ENCODE measurements around the gene VAT1L. TPM values are rescaled to one million over a fixed set of nuclear protein-coding genes. Genes with fewer than 3 reads are reported as not detected.

Gene VAT1L
- total and polyA plus RNA-seq, 2 donors: 0.24 to 0.34 TPM

- WGBS: 94% methylated on average over 6 of the region's 6 CpGs
Measured at GRCh38 chr16:77885571-77886295, 97.4 kb downstream of the VAT1L start.

GRCh38 chr16:77888871-77889270 lies 100.5 kb downstream of the VAT1L start:
- H3K36me3 ChIP-seq (ENCODE audit: control insufficient read depth in 2 of 2, insufficient read depth in 2 of 2, low read length in 1 of 2): no peaks in the 10 kb centered on the region
- H3K4me3 ChIP-seq (ENCODE audit: low read length in 2 of 2): no peak overlapping the region
- no peaks in the 10 kb centered on the region for H3K9me3 ChIP-seq (ENCODE audit: control insufficient read depth in 2 of 2, insufficient read depth in 1 of 2, low read length in 1 of 2)
- H3K27me3 ChIP-seq (ENCODE audit: control insufficient read depth in 2 of 2, insufficient read depth in 1 of 2, low read length in 1 of 2): no peaks in the 10 kb centered on the region
- no peak for DNase-seq (ENCODE audit: low read depth in 6 of 9, low spot score in 9 of 9)
- H3K27ac ChIP-seq (ENCODE audit: low read depth in 1 of 2, low read length in 1 of 2): no peak overlapping the region
- no peaks in the 10 kb centered on the region for H3K4me1 ChIP-seq (ENCODE audit: control insufficient read depth in 2 of 2, insufficient read depth in 2 of 2, low read length in 2 of 2)
- WGBS: 88% methylated on average over 7 of the region's 7 CpGs

More at GRCh38 chr16:77885571-77886295, 97.4 kb downstream of the VAT1L start:
- H3K27ac ChIP-seq (ENCODE audit: low read depth in 1 of 2, low read length in 1 of 2): no peak overlapping the region
- no peak for DNase-seq (ENCODE audit: low read depth in 6 of 9, low spot score in 9 of 9)
- no peaks in the 10 kb centered on the region for H3K27me3 ChIP-seq (ENCODE audit: control insufficient read depth in 2 of 2, insufficient read depth in 1 of 2, low read length in 1 of 2)
- no peaks in the 10 kb centered on the region for H3K9me3 ChIP-seq (ENCODE audit: control insufficient read depth in 2 of 2, insufficient read depth in 1 of 2, low read length in 1 of 2)
- H3K4me3 ChIP-seq (ENCODE audit: low read length in 2 of 2): no peak overlapping the region
- no peaks in the 10 kb centered on the region for H3K4me1 ChIP-seq (ENCODE audit: control insufficient read depth in 2 of 2, insufficient read depth in 2 of 2, low read length in 2 of 2)
- H3K36me3 ChIP-seq (ENCODE audit: control insufficient read depth in 2 of 2, insufficient read depth in 2 of 2, low read length in 1 of 2): no peaks in the 10 kb centered on the region

- H3K27ac ChIP-seq (ENCODE audit: low read depth in 1 of 2, low read length in 1 of 2): no peak overlapping the region
- H3K4me3 ChIP-seq (ENCODE audit: low read length in 2 of 2): no peak overlapping the region
- H3K4me1 ChIP-seq (ENCODE audit: control insufficient read depth in 2 of 2, insufficient read depth in 2 of 2, low read length in 2 of 2): no peaks in the 10 kb centered on the region
- no peaks in the 10 kb centered on the region for H3K36me3 ChIP-seq (ENCODE audit: control insufficient read depth in 2 of 2, insufficient read depth in 2 of 2, low read length in 1 of 2)
- no peaks in the 10 kb centered on the region for H3K27me3 ChIP-seq (ENCODE audit: control insufficient read depth in 2 of 2, insufficient read depth in 1 of 2, low read length in 1 of 2)
- H3K9me3 ChIP-seq (ENCODE audit: control insufficient read depth in 2 of 2, insufficient read depth in 1 of 2, low read length in 1 of 2): no peaks in the 10 kb centered on the region
- no peak for DNase-seq (ENCODE audit: low read depth in 6 of 9, low spot score in 9 of 9)
Measured at GRCh38 chr16:77890075-77890474, 101.7 kb downstream of the VAT1L start.

- H3K27ac ChIP-seq (ENCODE audit: low read depth in 1 of 2, low read length in 1 of 2): no peak overlapping the region
- H3K9me3 ChIP-seq (ENCODE audit: control insufficient read depth in 2 of 2, insufficient read depth in 1 of 2, low read length in 1 of 2): no peaks in the 10 kb centered on the region
- H3K27me3 ChIP-seq (ENCODE audit: control insufficient read depth in 2 of 2, insufficient read depth in 1 of 2, low read length in 1 of 2): no peaks in the 10 kb centered on the region
- DNase-seq (ENCODE audit: low read depth in 6 of 9, low spot score in 9 of 9): no peak
- no peaks in the 10 kb centered on the region for H3K4me1 ChIP-seq (ENCODE audit: control insufficient read depth in 2 of 2, insufficient read depth in 2 of 2, low read length in 2 of 2)
- WGBS: 61% methylated on average over 6 of the region's 6 CpGs
- H3K36me3 ChIP-seq (ENCODE audit: control insufficient read depth in 2 of 2, insufficient read depth in 2 of 2, low read length in 1 of 2): no peaks in the 10 kb centered on the region
- H3K4me3 ChIP-seq (ENCODE audit: low read length in 2 of 2): no peak overlapping the region
Measured at GRCh38 chr16:77894162-77894561, 105.8 kb downstream of the VAT1L start.

GRCh38 chr16:77895962-77896361 lies 107.6 kb downstream of the VAT1L start:
- WGBS: 75% methylated on average over 7 of the region's 7 CpGs
- Histone ChIP-seq H3K27ac (ENCODE audit: low read depth in 1 of 2, low read length in 1 of 2) (no peak overlapping the region), H3K36me3 (ENCODE audit: control insufficient read depth in 2 of 2, insufficient read depth in 2 of 2, low read length in 1 of 2) (no peaks in the 10 kb centered on the region), H3K4me3 (ENCODE audit: low read length in 2 of 2) (no peak overlapping the region), H3K9me3 (ENCODE audit: control insufficient read depth in 2 of 2, insufficient read depth in 1 of 2, low read length in 1 of 2) (no peaks in the 10 kb centered on the region), H3K27me3 (ENCODE audit: control insufficient read depth in 2 of 2, insufficient read depth in 1 of 2, low read length in 1 of 2) (no peaks in the 10 kb centered on the region), H3K4me1 (ENCODE audit: control insufficient read depth in 2 of 2, insufficient read depth in 2 of 2, low read length in 2 of 2) (no peaks in the 10 kb centered on the region)
- no peak for DNase-seq (ENCODE audit: low read depth in 6 of 9, low spot score in 9 of 9)

- Histone ChIP-seq H3K9me3 (ENCODE audit: control insufficient read depth in 2 of 2, insufficient read depth in 1 of 2, low read length in 1 of 2) (no peaks in the 10 kb centered on the region), H3K27ac (ENCODE audit: low read depth in 1 of 2, low read length in 1 of 2) (no peak overlapping the region), H3K36me3 (ENCODE audit: control insufficient read depth in 2 of 2, insufficient read depth in 2 of 2, low read length in 1 of 2) (no peaks in the 10 kb centered on the region), H3K4me1 (ENCODE audit: control insufficient read depth in 2 of 2, insufficient read depth in 2 of 2, low read length in 2 of 2) (no peaks in the 10 kb centered on the region), H3K27me3 (ENCODE audit: control insufficient read depth in 2 of 2, insufficient read depth in 1 of 2, low read length in 1 of 2) (no peaks in the 10 kb centered on the region), H3K4me3 (ENCODE audit: low read length in 2 of 2) (no peak overlapping the region)
- 60% methylated on average over 7 of the region's 7 CpGs for WGBS
- DNase-seq (ENCODE audit: low read depth in 6 of 9, low spot score in 9 of 9): no peak
Measured at GRCh38 chr16:77896415-77897128, 108.2 kb downstream of the VAT1L start.

- Histone ChIP-seq H3K4me3 (ENCODE audit: low read length in 2 of 2) (no peak overlapping the region), H3K9me3 (ENCODE audit: control insufficient read depth in 2 of 2, insufficient read depth in 1 of 2, low read length in 1 of 2) (no peaks in the 10 kb centered on the region), H3K4me1 (ENCODE audit: control insufficient read depth in 2 of 2, insufficient read depth in 2 of 2, low read length in 2 of 2) (no peaks in the 10 kb centered on the region), H3K27me3 (ENCODE audit: control insufficient read depth in 2 of 2, insufficient read depth in 1 of 2, low read length in 1 of 2) (no peaks in the 10 kb centered on the region), H3K36me3 (ENCODE audit: control insufficient read depth in 2 of 2, insufficient read depth in 2 of 2, low read length in 1 of 2) (no peaks in the 10 kb centered on the region), H3K27ac (ENCODE audit: low read depth in 1 of 2, low read length in 1 of 2) (no peak overlapping the region)
- WGBS: 64% methylated on average over 3 of the region's 3 CpGs
- DNase-seq (ENCODE audit: low read depth in 6 of 9, low spot score in 9 of 9): no peak
Measured at GRCh38 chr16:77897129-77897437, 108.7 kb downstream of the VAT1L start.

GRCh38 chr16:77897831-77898605 lies 109.7 kb downstream of the VAT1L start:
- 87% methylated on average over 4 of the region's 4 CpGs for WGBS
- H3K4me3 ChIP-seq (ENCODE audit: low read length in 2 of 2): no peak overlapping the region
- H3K9me3 ChIP-seq (ENCODE audit: control insufficient read depth in 2 of 2, insufficient read depth in 1 of 2, low read length in 1 of 2): no peaks in the 10 kb centered on the region
- no peak overlapping the region for H3K27ac ChIP-seq (ENCODE audit: low read depth in 1 of 2, low read length in 1 of 2)
- no peaks in the 10 kb centered on the region for H3K4me1 ChIP-seq (ENCODE audit: control insufficient read depth in 2 of 2, insufficient read depth in 2 of 2, low read length in 2 of 2)
- no peak for DNase-seq (ENCODE audit: low read depth in 6 of 9, low spot score in 9 of 9)
- no peaks in the 10 kb centered on the region for H3K27me3 ChIP-seq (ENCODE audit: control insufficient read depth in 2 of 2, insufficient read depth in 1 of 2, low read length in 1 of 2)
- H3K36me3 ChIP-seq (ENCODE audit: control insufficient read depth in 2 of 2, insufficient read depth in 2 of 2, low read length in 1 of 2): no peaks in the 10 kb centered on the region

GRCh38 chr16:77898671-77899211 lies 110.4 kb downstream of the VAT1L start:
- Histone ChIP-seq H3K27ac (ENCODE audit: low read depth in 1 of 2, low read length in 1 of 2) (no peak overlapping the region), H3K27me3 (ENCODE audit: control insufficient read depth in 2 of 2, insufficient read depth in 1 of 2, low read length in 1 of 2) (no peaks in the 10 kb centered on the region), H3K9me3 (ENCODE audit: control insufficient read depth in 2 of 2, insufficient read depth in 1 of 2, low read length in 1 of 2) (no peaks in the 10 kb centered on the region), H3K36me3 (ENCODE audit: control insufficient read depth in 2 of 2, insufficient read depth in 2 of 2, low read length in 1 of 2) (no peaks in the 10 kb centered on the region), H3K4me1 (ENCODE audit: control insufficient read depth in 2 of 2, insufficient read depth in 2 of 2, low read length in 2 of 2) (no peaks in the 10 kb centered on the region), H3K4me3 (ENCODE audit: low read length in 2 of 2) (no peak overlapping the region)
- 74% methylated on average over 2 of the region's 2 CpGs for WGBS
- DNase-seq (ENCODE audit: low read depth in 6 of 9, low spot score in 9 of 9): no peak

Data from thymus (tissue), 11 donors.